NB4 (cell line): ENCODE measurements around the gene PAGE5.

Experiments used
- DNase-seq: peaks from one replicate; pipeline ENCODE4 v3.0.0; 2010; ENCODE audit warnings: low read depth
- H3K4me3 ChIP-seq: one replicate; pipeline ENCODE4 v1.5.1; 2011; ENCODE audit warnings: mild to moderate bottlenecking, low read depth, low read length, moderate library complexity
- CTCF ChIP-seq: IDR thresholded peaks from one replicate; pipeline ENCODE4 v1.5.1; 2012; ENCODE audit warnings: low read depth, low read length
- MAX ChIP-seq: IDR thresholded peaks from 2 replicates; pipeline ENCODE4 v1.6.1; 2011; ENCODE audit warnings: low read depth, low read length
- MYC ChIP-seq: IDR thresholded peaks from 2 replicates; pipeline ENCODE4 v1.6.1; 2011; ENCODE audit warnings: low read depth, low read length
- POLR2A ChIP-seq: IDR thresholded peaks from 2 replicates; pipeline ENCODE4 v1.6.1; 2011; ENCODE audit warnings: mild to moderate bottlenecking; ENCODE audit not compliant: insufficient read length; ENCODE audit errors: extremely low read depth

Gene PAGE5

GRCh38 chrX:55210931-55211677 is 9.0 kb upstream of the PAGE5 start:
- H3K4me3 ChIP-seq = no peak overlapping the region
- TF ChIP-seq MAX (no peak), POLR2A (no peak), MYC (no peak), CTCF (no peak)
- no peak for DNase-seq

- TF ChIP-seq POLR2A = no peak
- TF ChIP-seq MAX = no peak
- no peak for TF ChIP-seq MYC
- no peak for TF ChIP-seq CTCF
- no peak overlapping the region for H3K4me3 ChIP-seq
- DNase-seq = no peak
Observed at GRCh38 chrX:55213381-55213780, 6.8 kb upstream of the PAGE5 start.

- H3K4me3 ChIP-seq = no peak overlapping the region
- no peak for DNase-seq
- TF ChIP-seq MYC = no peak
- TF ChIP-seq CTCF = no peak
- TF ChIP-seq POLR2A = no peak
- TF ChIP-seq MAX = no peak
Observed at GRCh38 chrX:55240788-55241340, 20.7 kb downstream of the PAGE5 start.

- no peak for DNase-seq
- no peak for TF ChIP-seq MYC
- no peak for TF ChIP-seq POLR2A
- TF ChIP-seq MAX = no peak
- no peak for TF ChIP-seq CTCF
- H3K4me3 ChIP-seq = no peak overlapping the region
Observed at GRCh38 chrX:55253528-55253927, 33.4 kb downstream of the PAGE5 start.

GRCh38 chrX:55260806-55261205 is 40.7 kb downstream of the PAGE5 start:
- TF ChIP-seq CTCF (no peak), MYC (no peak), POLR2A (no peak), MAX (no peak)

GRCh38 chrX:55264816-55265215 is 44.7 kb downstream of the PAGE5 start, which contains the start of gene PAGE3:
Gene PAGE3 (minus strand): TSS chrX:55264916. CDS start chrX:55263903, 1,013 bp downstream.
- H3K4me3 ChIP-seq = no peak within 1 kb of the TSS
- DNase-seq = no peak
- TF ChIP-seq POLR2A (no peak), MYC (no peak), MAX (no peak)

More at GRCh38 chrX:55260806-55261205, 40.7 kb downstream of the PAGE5 start:
- H3K4me3 ChIP-seq = no peak overlapping the region
- no peak for DNase-seq
